GM18505 (cell line): ENCODE data around the gene SLC22A31.

Source experiments
- ATAC-seq: cut with Tn5 transposase; IDR thresholded peaks from one replicate; pipeline ENCODE4 v1.9.1; 2021; ENCODE audit not compliant: unreplicated experiment
- POLR2A ChIP-seq: IDR thresholded peaks from 4 replicates; pipeline ENCODE4 v1.6.1; 2011; ENCODE audit warnings: borderline replicate concordance; ENCODE audit not compliant: insufficient read depth, insufficient read length; ENCODE audit errors: extremely low read depth

SLC22A31 gene

DNA sequence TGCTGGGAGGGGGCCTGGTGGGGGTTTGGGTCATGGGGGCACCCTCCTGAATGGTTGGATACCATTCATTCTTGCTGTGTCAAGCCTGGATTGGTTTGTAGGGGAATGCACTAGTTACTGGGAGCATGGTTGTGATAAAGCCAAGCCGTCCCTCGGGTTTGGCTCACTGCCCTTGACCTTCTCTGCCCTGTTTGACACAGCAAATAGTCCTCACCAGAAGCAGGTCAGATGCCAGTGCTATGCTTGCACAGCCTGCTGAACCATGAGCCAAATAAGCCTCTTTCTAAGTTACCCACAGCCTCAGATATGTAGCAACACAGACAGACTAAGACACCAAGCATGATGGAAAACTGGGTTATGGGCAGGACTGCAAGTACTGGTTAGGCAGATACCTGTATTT is 31.8 kb upstream of the SLC22A31 start:
- no peak for ATAC-seq
- no peak for TF ChIP-seq POLR2A

DNA sequence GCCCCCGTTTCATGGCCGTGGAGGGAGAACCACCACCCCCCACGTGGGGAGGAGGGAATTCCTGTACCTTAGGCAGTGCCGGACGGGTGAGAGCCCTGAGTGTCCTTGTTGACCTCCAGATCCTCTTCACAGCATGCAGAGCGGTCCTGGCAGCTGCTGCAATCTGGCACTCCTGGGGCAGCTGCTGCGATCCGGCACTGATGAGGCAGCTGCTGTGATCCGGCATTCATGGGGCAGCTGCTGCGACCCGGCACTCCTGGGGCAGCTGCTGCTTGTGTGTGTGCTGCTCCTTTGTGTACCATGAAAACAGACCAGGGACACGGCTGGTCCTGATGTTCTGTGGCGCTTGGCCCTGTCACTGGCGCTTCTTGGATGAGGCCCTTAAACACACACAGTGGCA is 29.9 kb upstream of the SLC22A31 start:
- no peak for ATAC-seq
- no peak for TF ChIP-seq POLR2A

DNA sequence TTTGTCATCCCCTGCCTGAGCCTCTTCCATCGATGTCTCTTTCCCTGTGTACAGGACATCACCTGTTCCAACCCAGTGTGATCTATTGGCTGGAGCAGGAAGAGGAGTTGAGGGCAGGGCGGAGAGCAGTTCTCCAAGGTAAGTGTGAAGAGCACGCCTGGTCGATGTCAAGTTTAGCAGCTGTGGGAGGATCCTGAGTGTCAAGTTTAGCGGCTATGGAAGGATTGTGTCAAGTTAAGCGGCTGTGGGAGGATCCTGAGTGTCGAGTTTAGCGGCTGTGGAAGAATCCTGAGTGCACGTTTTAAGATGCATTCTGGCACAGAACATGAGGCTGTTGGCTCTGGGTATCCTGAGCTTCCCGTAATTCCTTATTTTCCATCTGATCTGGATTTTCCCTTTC is 24.3 kb upstream of the SLC22A31 start:
- no peak for TF ChIP-seq POLR2A
- no peak for ATAC-seq

DNA sequence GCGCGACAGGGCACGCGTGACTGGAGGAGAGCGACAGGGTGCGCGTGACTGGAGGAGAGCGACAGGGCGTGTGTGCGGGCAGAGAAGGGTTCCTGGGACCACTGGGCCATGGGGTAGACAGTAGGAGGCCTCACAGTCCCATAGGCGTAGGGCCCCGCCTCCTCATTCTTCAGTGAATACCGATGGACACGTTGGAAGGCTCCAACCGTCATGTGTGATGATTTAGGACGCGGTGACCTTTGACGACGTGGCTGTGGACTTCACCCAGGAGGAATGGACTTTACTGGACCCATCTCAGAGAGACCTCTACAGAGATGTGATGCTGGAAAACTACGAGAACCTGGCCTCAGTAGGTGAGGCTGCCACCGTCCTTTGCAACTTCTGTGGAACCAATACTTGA is 22.6 kb upstream of the SLC22A31 start:
- no peak for TF ChIP-seq POLR2A
- ATAC-seq = no peak

DNA sequence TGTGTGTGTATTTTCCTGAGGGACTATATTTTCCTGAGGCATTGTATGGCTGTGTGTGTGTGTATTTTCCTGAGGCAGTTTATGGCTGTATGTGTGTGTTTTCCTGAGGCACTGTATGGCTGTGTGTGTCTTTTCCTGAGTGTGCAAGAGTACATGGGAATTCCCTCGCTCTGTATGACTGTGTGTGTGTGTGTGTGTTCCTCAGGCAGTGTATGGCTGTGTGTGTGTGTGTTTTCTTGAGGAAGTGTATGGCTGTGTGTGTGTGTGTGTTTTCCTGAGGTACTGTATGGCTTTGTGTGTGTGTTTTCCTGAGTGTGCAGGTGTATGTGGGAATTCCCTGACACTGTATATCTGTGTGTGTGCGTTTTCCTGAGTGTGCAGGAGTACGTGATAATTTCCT is 21.3 kb upstream of the SLC22A31 start:
- no peak for TF ChIP-seq POLR2A
- no peak for ATAC-seq

DNA sequence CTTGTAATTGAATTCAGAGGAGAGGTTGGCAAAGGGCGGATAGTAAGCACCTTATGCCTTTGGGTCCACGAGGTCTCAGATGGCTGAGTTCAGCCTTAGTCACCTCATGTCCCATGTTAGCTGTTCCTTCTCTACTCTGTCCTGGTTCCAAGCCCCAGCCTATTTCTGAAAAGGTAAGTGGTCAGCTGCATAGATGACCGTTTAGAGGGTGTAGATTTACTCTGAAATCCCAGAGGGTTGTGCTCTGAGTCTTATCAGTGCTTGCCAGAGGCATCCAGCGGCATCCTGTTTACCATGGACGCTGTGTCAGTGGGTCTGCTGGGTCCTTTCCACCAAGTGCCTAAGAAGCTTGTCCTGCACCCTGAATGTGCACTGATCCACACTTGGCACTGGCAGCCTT is 19.0 kb upstream of the SLC22A31 start:
- no peak for TF ChIP-seq POLR2A
- ATAC-seq = no peak

DNA sequence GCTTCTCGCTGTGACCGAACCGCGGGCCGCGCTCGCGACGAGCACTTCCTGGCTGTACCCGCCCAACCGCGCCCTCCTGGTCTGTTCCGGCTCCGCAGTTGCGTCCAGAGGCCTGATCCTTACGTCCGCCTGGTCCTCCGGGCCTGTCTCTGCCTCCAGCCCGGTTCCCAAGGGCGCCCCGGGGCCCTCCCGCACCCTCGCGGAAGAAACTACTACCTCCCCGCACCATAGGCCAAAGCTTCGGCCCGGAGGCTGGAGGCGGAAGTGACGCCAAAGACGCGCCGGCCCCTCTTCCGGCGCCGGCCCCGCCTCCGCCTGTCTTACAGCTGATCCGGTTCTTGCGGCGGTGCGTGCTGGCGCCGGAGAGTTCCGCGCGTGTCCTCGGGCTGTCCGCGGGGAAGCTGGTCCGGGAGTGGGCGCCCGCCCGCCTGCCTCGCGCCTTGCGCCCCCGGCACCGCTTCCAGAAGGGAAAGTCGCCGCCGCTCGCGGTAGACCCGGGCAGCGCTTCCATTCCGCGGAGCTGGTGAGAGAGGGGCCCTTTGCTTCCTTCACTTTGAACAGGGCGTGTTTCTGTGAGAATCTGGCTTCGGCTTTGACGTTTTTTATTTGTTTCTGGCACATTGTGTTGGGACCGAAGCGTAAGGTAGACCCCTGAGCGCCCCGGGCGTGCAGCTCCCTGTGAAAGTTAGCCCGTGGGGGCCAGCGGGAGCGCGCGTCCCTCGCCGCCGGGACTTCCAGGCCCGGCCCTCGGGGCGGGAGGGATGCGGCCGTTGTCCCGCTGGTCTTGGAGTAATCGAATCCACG is 17.3 kb upstream of the SLC22A31 start, which contains the start of gene ZNF778:
Gene ZNF778, plus strand, starts transcription at position 316 of the 804 bp plus-strand sequence. CDS start 3,425 bp downstream, outside the sequence.
- TF ChIP-seq POLR2A = peak; percentile 84
- peak; percentile 80 for ATAC-seq

DNA sequence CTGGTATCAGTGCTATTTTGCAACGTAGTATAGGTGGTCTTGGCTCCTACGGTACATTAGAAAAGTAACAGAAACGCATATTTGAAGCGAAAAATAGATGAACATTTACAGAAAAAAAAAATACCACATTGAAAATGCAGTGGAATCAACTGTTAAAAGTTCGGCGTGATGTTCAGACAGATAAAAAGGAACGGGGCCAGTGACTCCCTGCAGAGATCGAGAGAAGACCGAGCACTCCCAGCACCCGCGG is 16.7 kb upstream of the SLC22A31 start:
- no peak for TF ChIP-seq POLR2A
- ATAC-seq = no peak

DNA sequence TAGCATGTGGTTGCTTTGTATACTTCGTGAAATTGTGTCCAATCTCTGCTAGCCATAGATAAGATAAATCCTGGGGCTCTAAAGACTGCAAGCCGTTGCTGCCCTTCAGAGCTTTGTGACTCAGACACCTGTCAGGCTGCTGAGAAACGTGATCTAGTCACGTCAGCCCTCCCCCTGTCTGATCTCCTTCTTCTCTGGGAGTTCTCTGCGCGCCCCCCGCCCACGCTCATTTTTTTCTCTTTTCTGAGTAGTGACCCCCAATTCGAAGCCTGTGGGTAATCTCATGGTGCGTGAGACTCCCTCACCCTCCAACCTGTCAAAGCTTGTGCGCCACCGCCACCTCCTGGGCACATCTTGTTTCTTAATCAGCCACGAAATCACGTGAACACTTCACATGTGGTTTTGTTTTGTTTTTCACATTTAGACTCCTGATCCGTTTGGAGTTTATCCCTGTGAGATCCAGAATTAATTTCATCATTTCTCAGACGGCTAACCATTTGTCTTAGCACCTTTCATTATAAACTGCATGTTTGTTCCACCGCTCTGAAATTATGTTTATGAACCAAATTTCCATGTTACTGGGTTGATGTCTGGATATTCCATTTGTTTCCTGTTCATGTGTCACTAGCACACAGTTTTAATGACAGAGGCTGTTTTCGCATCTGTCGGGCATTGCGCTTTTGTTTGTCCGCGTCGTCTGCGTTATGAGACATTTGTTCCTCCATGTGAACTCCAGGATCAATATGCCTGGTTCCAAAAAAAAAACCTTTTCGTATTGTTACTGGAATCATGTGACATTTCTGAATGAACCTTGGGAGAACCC is 16.2 kb upstream of the SLC22A31 start:
- TF ChIP-seq POLR2A = no peak
- ATAC-seq = no peak

DNA sequence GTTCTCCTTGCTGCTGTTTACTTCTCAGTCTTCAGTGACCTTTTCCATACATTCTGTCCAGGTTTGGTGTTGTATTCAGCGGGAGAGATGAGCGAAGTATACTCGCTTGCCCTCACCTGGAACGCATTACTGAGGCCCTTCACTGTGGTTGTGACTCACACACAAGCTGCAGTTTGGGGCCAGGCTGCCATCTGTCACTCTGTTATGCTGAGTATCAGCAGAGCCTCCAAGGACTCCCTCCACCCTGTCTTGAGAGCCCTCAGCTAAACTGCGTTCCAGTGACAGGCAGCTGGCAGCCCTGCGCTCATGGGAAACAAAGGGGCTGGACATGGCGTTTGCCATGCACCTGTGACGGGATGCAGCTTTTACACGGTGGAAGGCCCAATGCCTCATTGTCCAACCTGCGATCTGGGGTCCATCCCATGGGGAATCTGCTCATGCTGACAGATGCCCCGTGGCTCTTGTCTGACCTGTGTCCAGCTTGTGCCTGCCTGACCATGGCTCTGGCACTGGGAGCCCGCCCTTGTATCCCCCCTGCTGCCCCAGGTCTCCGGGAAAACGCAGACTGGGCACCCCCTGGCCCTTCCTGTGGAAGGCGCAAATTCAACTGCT is 10.7 kb upstream of the SLC22A31 start:
- ATAC-seq = no peak
- no peak for TF ChIP-seq POLR2A

DNA sequence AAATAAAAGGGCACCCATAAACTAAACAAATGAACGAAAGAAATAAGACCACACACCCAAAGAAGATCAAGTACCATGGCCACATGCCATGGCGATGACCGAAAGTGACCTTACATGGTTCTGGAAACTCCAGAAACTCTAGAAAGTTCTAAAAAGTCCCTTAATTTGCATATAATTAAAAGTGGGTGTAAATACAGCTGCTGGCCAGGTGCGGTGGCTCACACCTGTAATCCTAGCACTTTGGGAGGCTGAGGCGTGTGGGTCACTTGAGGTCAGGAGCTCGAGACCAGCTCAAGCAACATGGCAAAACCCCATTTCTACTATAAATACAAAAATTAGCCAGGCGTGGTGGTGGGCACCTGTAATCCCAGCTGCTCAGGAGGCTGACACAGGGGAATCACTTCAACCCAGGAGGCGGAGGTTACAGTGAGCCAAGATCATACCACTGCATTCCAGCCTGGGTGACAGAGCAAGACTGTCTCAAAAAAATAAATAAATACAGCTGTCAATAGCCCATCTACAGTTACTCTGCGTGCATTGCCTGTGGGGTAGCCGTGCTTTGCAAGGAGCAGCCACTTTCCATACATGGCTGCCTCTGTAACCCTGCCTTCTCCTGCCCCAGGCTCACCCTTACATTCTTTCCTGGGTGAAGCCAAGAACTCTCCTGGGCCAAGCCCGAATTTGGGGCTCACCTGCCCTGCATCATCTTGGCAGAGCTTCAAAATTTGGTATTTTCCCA is 10.0 kb upstream of the SLC22A31 start:
- no peak for ATAC-seq
- no peak for TF ChIP-seq POLR2A

DNA sequence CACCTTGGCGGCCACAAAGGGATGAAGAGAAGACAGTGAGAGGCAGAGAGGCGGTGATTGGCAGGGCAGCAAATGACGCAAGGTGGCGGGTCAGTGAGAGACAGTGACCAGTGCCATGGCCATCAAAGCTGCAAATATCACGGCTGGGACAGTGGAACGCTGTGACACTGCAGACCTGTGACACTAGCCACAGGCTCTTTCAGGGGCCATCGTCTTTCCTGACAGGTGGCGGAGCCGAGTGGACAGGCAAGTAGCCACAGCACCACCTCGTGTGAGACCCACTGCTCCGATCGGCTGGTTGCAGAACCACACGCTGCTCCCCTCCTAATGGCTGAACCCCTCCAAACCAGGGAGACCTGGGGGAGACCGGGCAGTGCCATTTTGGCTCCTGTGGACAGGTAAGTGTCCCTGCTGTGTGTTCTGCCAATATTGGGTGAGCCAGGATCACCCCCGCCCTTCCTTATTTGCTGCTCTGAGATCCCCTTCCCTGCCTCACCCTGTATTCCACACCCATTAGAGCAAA is 9.2 kb upstream of the SLC22A31 start:
- TF ChIP-seq POLR2A = no peak
- no peak for ATAC-seq

DNA sequence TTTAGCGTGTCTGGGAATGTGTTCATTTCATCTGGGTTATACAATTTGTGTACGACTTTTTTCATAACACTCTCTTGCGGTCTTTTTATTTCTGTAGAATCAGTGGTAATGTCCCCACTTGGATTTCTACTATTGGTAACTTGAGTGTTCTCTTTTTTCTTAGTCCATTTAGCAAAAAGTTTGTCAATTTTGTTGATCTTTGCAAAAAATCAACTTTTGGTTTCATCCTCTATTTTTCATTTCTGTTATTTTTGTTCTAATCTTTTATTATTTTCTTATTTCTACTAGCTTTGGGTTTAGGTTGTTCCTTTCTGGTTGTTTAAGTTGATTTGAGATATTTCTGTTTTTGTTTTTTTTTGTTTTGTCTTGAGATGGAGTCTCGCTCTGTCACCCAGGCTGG is 7.7 kb upstream of the SLC22A31 start:
- ATAC-seq = no peak
- no peak for TF ChIP-seq POLR2A
